A549 (cell line): Measurements from ENCODE around the gene BID. TPM values are rescaled to one million over a fixed set of nuclear protein-coding genes. Genes with fewer than 3 reads are reported as not detected.

ENCODE experiments used
- ATAC-seq, 2 experiments: fragments of 200-7000 bp in 1 of 2; fragments of >200 bp in 1 of 2; cut with Nextera tagmentation in 1 of 2; cut with Tn5 transposase in 1 of 2; 3 replicates each; pipeline versions ENCODE4 v1.8.0 to v1.9.1; 2018 to 2020; ENCODE audit warnings: mild to moderate bottlenecking in 1 of 2, moderate library complexity in 1 of 2
- CTCF ChIA-PET: fragments of 300-600 bp; sonication (Branson Sonifier 250); formaldehyde crosslinking; extraction: SDS; loops from one replicate; lab custom pipeline; 2021; ENCODE audit warnings: antibody characterized with exemption, inconsistent platforms; lab: Yijun Ruan, JAX
- POLR2A ChIA-PET: fragments of 350-600 bp; formaldehyde crosslinking; extraction: SDS; loops from one replicate; lab custom pipeline; 2021; ENCODE audit warnings: antibody characterized with exemption, inconsistent platforms; lab: Yijun Ruan, JAX
- DNase-seq, 2 experiments: peaks; one replicate each; pipeline versions ENCODE4 v3.0.0 to v3.0.0-alpha.2; 2011 to 2016; ENCODE audit warnings: low read depth in 1 of 2, low spot score in 1 of 2
- FAIRE-seq: peaks from 2 replicates; lab custom pipeline; 2011; peaks lifted over from hg19 to GRCh38; lab: Jason Lieb, UNC
- H3K27ac ChIP-seq, 2 experiments: fragments of >200 bp; sonication (Bioruptor Twin); formaldehyde crosslinking; 3 replicates each; pipeline ENCODE4 v1.5.1; 2016 to 2017
- H3K4me1 ChIP-seq: fragments of >200 bp; sonication (Bioruptor Twin); formaldehyde crosslinking; 3 replicates; pipeline ENCODE4 v1.6.1; 2016
- H3K4me2 ChIP-seq: fragments of >200 bp; sonication (Bioruptor Twin); formaldehyde crosslinking; 3 replicates; pipeline ENCODE4 v1.6.1; 2016
- H3K4me3 ChIP-seq: fragments of >200 bp; sonication (Bioruptor Twin); formaldehyde crosslinking; 3 replicates; pipeline ENCODE4 v1.5.1; 2016
- H3K9me3 ChIP-seq: fragments of >200 bp; sonication (Bioruptor Twin); formaldehyde crosslinking; 3 replicates; pipeline ENCODE4 v1.6.1; 2016
- BCL3 ChIP-seq: fragments of >200 bp; sonication (Bioruptor Twin); formaldehyde crosslinking; IDR thresholded peaks from 3 replicates; pipeline ENCODE4 v1.6.1; 2016
- CHD4 ChIP-seq: fragments of 200-600 bp; sonication (generic); IDR thresholded peaks from 2 replicates; pipeline ENCODE4 v1.6.1; 2016; ENCODE audit warnings: antibody characterized with exemption, mild to moderate bottlenecking, borderline replicate concordance
- EHF ChIP-seq: fragments of 250-450 bp; sonication (Bioruptor Pico); IDR thresholded peaks from 2 replicates; pipeline ENCODE4 v1.5.0; 2020; ENCODE audit warnings: mild to moderate bottlenecking
- EP300 ChIP-seq, 2 experiments: fragments of >200 bp; sonication (Bioruptor Twin); formaldehyde crosslinking; IDR thresholded peaks; 2 replicates in 1 of 2; 3 replicates in 1 of 2; pipeline ENCODE4 v1.6.1; 2016 to 2017
- FOSL2 ChIP-seq, 2 experiments: fragments of 450-650 bp in 1 of 2; fragments of >200 bp in 1 of 2; sonication (Bioruptor Twin) in 1 of 2; formaldehyde crosslinking; IDR thresholded peaks; 2 replicates each; pipeline versions ENCODE4 v1.5.0 to v1.6.1; 2016 to 2020; ENCODE audit warnings: mild to moderate bottlenecking in 1 of 2, moderate library complexity in 1 of 2
- HMGXB4 ChIP-seq: fragments of 250-450 bp; sonication (Bioruptor Pico); IDR thresholded peaks from 2 replicates; pipeline ENCODE4 v1.5.0; 2021; ENCODE audit warnings: mild to moderate bottlenecking, moderate library complexity, borderline replicate concordance
- JUN ChIP-seq, 2 experiments: fragments of >200 bp; sonication (Bioruptor Twin); formaldehyde crosslinking; IDR thresholded peaks; 2 replicates in 1 of 2; 3 replicates in 1 of 2; pipeline ENCODE4 v1.6.1; 2016 to 2017
- MAX ChIP-seq: IDR thresholded peaks from 2 replicates; pipeline ENCODE4 v1.6.1; 2012
- MYC ChIP-seq: IDR thresholded peaks from 2 replicates; pipeline ENCODE4 v1.6.1; 2012; ENCODE audit warnings: mild to moderate bottlenecking, inconsistent platforms, low read length, improper control_type of control experiment, borderline replicate concordance
- NPAS2 ChIP-seq: fragments of 250-450 bp; sonication (Bioruptor Pico); IDR thresholded peaks from 2 replicates; pipeline ENCODE4 v1.8.0; 2022; ENCODE audit warnings: mild to moderate bottlenecking, moderate library complexity, borderline replicate concordance
- NR3C1 ChIP-seq: fragments of >200 bp; sonication (Bioruptor Twin); formaldehyde crosslinking; IDR thresholded peaks from 3 replicates; pipeline ENCODE4 v1.6.1; 2017
- PBX3 ChIP-seq: IDR thresholded peaks from 2 replicates; pipeline ENCODE4 v1.6.1; 2012
- PHF8 ChIP-seq: fragments of 200-600 bp; sonication (generic); IDR thresholded peaks from 2 replicates; pipeline ENCODE4 v1.6.1; 2016; ENCODE audit warnings: low read depth, mild to moderate bottlenecking, antibody characterized with exemption, moderate library complexity, borderline replicate concordance
- POLR2A ChIP-seq: IDR thresholded peaks from 2 replicates; pipeline ENCODE4 v1.6.1; 2012; ENCODE audit warnings: mild to moderate bottlenecking, low read length
- ZC3H11A ChIP-seq: fragments of 450-650 bp; IDR thresholded peaks from 2 replicates; pipeline ENCODE4 v1.6.1; 2014; ENCODE audit warnings: antibody characterized with exemption, mild to moderate bottlenecking
- ZNF302 ChIP-seq: fragments of 250-450 bp; sonication (Bioruptor Pico); IDR thresholded peaks from 2 replicates; pipeline ENCODE4 v1.9.0; 2021; ENCODE audit warnings: inconsistent platforms, mild to moderate bottlenecking, moderate library complexity
- WGBS: methylation state at CpG from one replicate; pipeline ENCODE4 v1.1.6; 2017; ENCODE audit errors: missing lambda C conversion rate; 5-methylcytosine and 5-hydroxymethylcytosine counted together
- polyA plus RNA-seq, 4 experiments: library from polyadenylated mRNA; depleted of rRNA in 3 of 4; stranded (reverse); fragments of >200 nt; fragmentation: RNase III in 1 of 4; extraction: RNeasy Plus Mini Kit Qiagen cat#74134 plus additional on column Dnase treatment in 1 of 4; gene quantifications; 2 replicates in 3 of 4; 3 replicates in 1 of 4; pipeline ENCODE4 v1.2.3, GENCODE V29; 2011 to 2017

The BID gene
- polyA plus RNA-seq, 2 of the 4 experiments (the other 2 are of a cell fraction), result 50.8 to 56.6 TPM

GRCh38 chr22:17732251-17732854 is 41.9 kb downstream of the BID start:
- H3K9me3 ChIP-seq, result no peaks in the 10 kb centered on the region
- no peak overlapping the region for H3K4me2 ChIP-seq
- no peak for TF ChIP-seq EHF (CRISPR knock-in tag)
- no peak for TF ChIP-seq PBX3
- ChIA-PET POLR2A (no interaction called here), CTCF (interaction anchor here (1.8 kb wide), 1 partner anchor 10 kb away, joined by 9 read pairs; no protein-coding TSS in a partner anchor)
- no peaks in the 10 kb centered on the region for H3K4me1 ChIP-seq
- FAIRE-seq (no peak), DNase-seq (no peak), ATAC-seq (no peak)
- WGBS, result 100% methylated on average over 2 of the region's 2 CpGs
- no peak overlapping the region for H3K27ac ChIP-seq
- no peak overlapping the region for H3K4me3 ChIP-seq

GRCh38 chr22:17729561-17729960 is 44.7 kb downstream of the BID start:
- ATAC-seq (no peak), DNase-seq (no peak), FAIRE-seq (no peak)
- POLR2A ChIA-PET, result no interaction called here
- no peak for TF ChIP-seq ZC3H11A
- no peak for TF ChIP-seq MYC
- no peak for TF ChIP-seq JUN (IDR thresholded peaks at IDR 0.05)
- CTCF ChIA-PET, result no interaction called here
- H3K4me2 ChIP-seq, result no peak overlapping the region
- H3K4me3 ChIP-seq, result no peak overlapping the region
- WGBS, result 91% methylated on average over 6 of the region's 6 CpGs
- H3K4me1 ChIP-seq, result 0 out of 3 replicates have a peak, but pooled peaks cover 3% of the 10 kb centered on the region
- H3K27ac ChIP-seq, result no peak overlapping the region
- no peaks in the 10 kb centered on the region for H3K9me3 ChIP-seq

GRCh38 chr22:17728786-17729185 is 45.5 kb downstream of the BID start:
- Histone ChIP-seq H3K4me3 (no peak overlapping the region), H3K4me2 (no peak overlapping the region), H3K9me3 (no peaks in the 10 kb centered on the region)
- FAIRE-seq, result no peak
- TF ChIP-seq POLR2A, result no peak
- no peak for TF ChIP-seq BCL3
- TF ChIP-seq NPAS2 (CRISPR knock-in tag), result no peak
- no peak for TF ChIP-seq JUN (IDR thresholded peaks at IDR 0.05)
- no peak for TF ChIP-seq PHF8
- TF ChIP-seq HMGXB4 (CRISPR knock-in tag), result no peak
- no peak for TF ChIP-seq CHD4
- no peak for TF ChIP-seq MYC
- TF ChIP-seq ZNF302 (CRISPR knock-in tag), result no peak
- no peak for TF ChIP-seq FOSL2 (IDR thresholded peaks at IDR 0.05)
- no peak for TF ChIP-seq FOSL2 (CRISPR knock-in tag; IDR thresholded peaks at IDR 0.05)
- no peak for TF ChIP-seq MAX
- no peak for TF ChIP-seq NR3C1
- no peak for TF ChIP-seq EP300 (IDR thresholded peaks at IDR 0.05)
- TF ChIP-seq, all 56 proteins: peak for 0
- no peak for DNase-seq
- CTCF ChIA-PET, result interaction anchor here (2.3 kb wide), 1 partner anchor 171 kb away, joined by 7 read pairs; no protein-coding TSS in a partner anchor
- ATAC-seq, result no peak
- no peak overlapping the region for H3K27ac ChIP-seq
- POLR2A ChIA-PET, result no interaction called here
- WGBS, result 92% methylated on average over 8 of the region's 8 CpGs
- 0 out of 3 replicates have a peak, but pooled peaks cover 3% of the 10 kb centered on the region for H3K4me1 ChIP-seq
